ENCODE data around the gene STK11IP.

DNA sequence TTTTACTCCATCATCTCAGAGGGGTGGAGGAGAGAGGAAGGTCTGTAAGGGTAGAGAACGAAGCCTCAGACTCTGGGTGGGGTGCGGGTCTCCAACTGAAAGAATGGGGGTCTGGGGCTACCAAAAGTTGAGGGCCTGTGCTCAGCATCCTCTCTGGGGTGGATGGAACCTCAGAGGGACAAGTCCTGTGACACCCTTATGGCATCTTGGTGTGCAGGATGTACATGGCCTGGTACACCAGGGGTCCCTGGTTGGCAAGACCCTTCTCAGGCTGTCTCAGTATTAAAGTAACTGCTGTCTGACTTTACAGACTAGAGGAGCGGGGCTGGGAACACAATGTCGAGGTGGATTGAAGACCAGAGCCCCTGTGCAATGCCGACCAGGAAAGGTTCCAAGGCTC, 27.5 kb downstream of the STK11IP start:
- TF ChIP-seq, protein P1, sequence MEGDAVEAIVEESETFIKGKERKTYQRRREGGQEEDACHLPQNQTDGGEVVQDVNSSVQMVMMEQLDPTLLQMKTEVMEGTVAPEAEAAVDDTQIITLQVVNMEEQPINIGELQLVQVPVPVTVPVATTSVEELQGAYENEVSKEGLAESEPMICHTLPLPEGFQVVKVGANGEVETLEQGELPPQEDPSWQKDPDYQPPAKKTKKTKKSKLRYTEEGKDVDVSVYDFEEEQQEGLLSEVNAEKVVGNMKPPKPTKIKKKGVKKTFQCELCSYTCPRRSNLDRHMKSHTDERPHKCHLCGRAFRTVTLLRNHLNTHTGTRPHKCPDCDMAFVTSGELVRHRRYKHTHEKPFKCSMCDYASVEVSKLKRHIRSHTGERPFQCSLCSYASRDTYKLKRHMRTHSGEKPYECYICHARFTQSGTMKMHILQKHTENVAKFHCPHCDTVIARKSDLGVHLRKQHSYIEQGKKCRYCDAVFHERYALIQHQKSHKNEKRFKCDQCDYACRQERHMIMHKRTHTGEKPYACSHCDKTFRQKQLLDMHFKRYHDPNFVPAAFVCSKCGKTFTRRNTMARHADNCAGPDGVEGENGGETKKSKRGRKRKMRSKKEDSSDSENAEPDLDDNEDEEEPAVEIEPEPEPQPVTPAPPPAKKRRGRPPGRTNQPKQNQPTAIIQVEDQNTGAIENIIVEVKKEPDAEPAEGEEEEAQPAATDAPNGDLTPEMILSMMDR (IDR thresholded peaks at IDR 0.05; ENCODE audit: insufficient read depth, low read length), result no peak
- TF ChIP-seq GABPA (IDR thresholded peaks at IDR 0.05; ENCODE audit: low read depth), result no peak
- no peak for TF ChIP-seq POLR2AphosphoS5 (IDR thresholded peaks at IDR 0.05; ENCODE audit: low read depth)
- TF ChIP-seq, protein P2, sequence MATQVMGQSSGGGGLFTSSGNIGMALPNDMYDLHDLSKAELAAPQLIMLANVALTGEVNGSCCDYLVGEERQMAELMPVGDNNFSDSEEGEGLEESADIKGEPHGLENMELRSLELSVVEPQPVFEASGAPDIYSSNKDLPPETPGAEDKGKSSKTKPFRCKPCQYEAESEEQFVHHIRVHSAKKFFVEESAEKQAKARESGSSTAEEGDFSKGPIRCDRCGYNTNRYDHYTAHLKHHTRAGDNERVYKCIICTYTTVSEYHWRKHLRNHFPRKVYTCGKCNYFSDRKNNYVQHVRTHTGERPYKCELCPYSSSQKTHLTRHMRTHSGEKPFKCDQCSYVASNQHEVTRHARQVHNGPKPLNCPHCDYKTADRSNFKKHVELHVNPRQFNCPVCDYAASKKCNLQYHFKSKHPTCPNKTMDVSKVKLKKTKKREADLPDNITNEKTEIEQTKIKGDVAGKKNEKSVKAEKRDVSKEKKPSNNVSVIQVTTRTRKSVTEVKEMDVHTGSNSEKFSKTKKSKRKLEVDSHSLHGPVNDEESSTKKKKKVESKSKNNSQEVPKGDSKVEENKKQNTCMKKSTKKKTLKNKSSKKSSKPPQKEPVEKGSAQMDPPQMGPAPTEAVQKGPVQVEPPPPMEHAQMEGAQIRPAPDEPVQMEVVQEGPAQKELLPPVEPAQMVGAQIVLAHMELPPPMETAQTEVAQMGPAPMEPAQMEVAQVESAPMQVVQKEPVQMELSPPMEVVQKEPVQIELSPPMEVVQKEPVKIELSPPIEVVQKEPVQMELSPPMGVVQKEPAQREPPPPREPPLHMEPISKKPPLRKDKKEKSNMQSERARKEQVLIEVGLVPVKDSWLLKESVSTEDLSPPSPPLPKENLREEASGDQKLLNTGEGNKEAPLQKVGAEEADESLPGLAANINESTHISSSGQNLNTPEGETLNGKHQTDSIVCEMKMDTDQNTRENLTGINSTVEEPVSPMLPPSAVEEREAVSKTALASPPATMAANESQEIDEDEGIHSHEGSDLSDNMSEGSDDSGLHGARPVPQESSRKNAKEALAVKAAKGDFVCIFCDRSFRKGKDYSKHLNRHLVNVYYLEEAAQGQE (IDR thresholded peaks at IDR 0.05; ENCODE audit: insufficient replicate concordance, low read depth), result no peak
- TF ChIP-seq SPI1 (IDR thresholded peaks at IDR 0.05; ENCODE audit: borderline replicate concordance, low read depth), result no peak
